K562 (cell line): Measurements from ENCODE around the gene ANKRD7. TPM values are rescaled to one million over a fixed set of nuclear protein-coding genes. Genes with fewer than 3 reads are reported as not detected.

Source experiments
- ARID3A ChIP-seq: IDR thresholded peaks from 2 replicates; pipeline ENCODE4 v1.6.1; 2012; ENCODE audit warnings: low read depth, low read length, improper control_type of control experiment, borderline replicate concordance
- ATF1 ChIP-seq, 2 experiments: fragments of 450-650 bp in 1 of 2; IDR thresholded peaks; 2 replicates each; pipeline ENCODE4 v1.6.1; 2016; ENCODE audit warnings: missing compliant biosample characterization in 1 of 2, missing genetic modification characterization in 1 of 2
- CBX1 ChIP-seq: sonication (generic); IDR thresholded peaks from 2 replicates; pipeline ENCODE4 v1.6.1; 2016; ENCODE audit warnings: antibody characterized with exemption, low read depth, mild to moderate bottlenecking
- CHD1 ChIP-seq: fragments of 200-600 bp; sonication (generic); IDR thresholded peaks from one replicate; pipeline ENCODE4 v1.6.1; 2012; ENCODE audit warnings: mild to moderate bottlenecking, moderate library complexity, low read length, inconsistent platforms
- FOXK1 ChIP-seq: sonication (generic); formaldehyde crosslinking; IDR thresholded peaks from 2 replicates; pipeline ENCODE4 v1.8.0; 2022; ENCODE audit warnings: missing genetic modification reagents, mild to moderate bottlenecking, borderline replicate concordance
- HBP1 ChIP-seq: fragments of 450-650 bp; formaldehyde crosslinking; IDR thresholded peaks from 2 replicates; pipeline ENCODE4 v1.4.0; 2022; ENCODE audit warnings: missing genetic modification characterization
- HMGN3 ChIP-seq: IDR thresholded peaks from 2 replicates; pipeline ENCODE4 v1.6.1; 2011; ENCODE audit warnings: borderline replicate concordance, low read depth, mild to moderate bottlenecking, mixed read lengths, low read length; ENCODE audit not compliant: insufficient read length; ENCODE audit errors: extremely low read depth
- HMGXB4 ChIP-seq: sonication (generic); formaldehyde crosslinking; IDR thresholded peaks from 2 replicates; pipeline ENCODE4 v1.8.1; 2023; ENCODE audit warnings: mild to moderate bottlenecking, missing genetic modification reagents
- RAD21 ChIP-seq, 2 experiments: fragments of 250-450 bp in 1 of 2; fragments of 450-650 bp in 1 of 2; sonication (Bioruptor Pico) in 1 of 2; formaldehyde crosslinking in 1 of 2; IDR thresholded peaks in 1 of 2; conservative IDR thresholded peaks in 1 of 2; 2 replicates each; pipeline versions ENCODE4 v1.4.0 to v1.8.0; 2020 to 2022; ENCODE audit warnings: mild to moderate bottlenecking in 2 of 2, moderate library complexity in 1 of 2
- RBM39 ChIP-seq: fragments of 200-400 bp; formaldehyde crosslinking; optimal IDR thresholded peaks from 2 replicates; pipeline ENCODE3; 2018; ENCODE audit warnings: low read depth, low read length
- RFX7 ChIP-seq: fragments of 250-450 bp; sonication (Bioruptor Pico); IDR thresholded peaks from 2 replicates; pipeline ENCODE4 v1.5.1; 2021; ENCODE audit warnings: mild to moderate bottlenecking
- SP1 ChIP-seq: sonication (generic); formaldehyde crosslinking; IDR thresholded peaks from 2 replicates; pipeline ENCODE4 v1.8.1; 2022; ENCODE audit warnings: mild to moderate bottlenecking, missing genetic modification reagents
- TRIM25 ChIP-seq: fragments of 450-650 bp; IDR thresholded peaks from 2 replicates; pipeline ENCODE4 v1.7.0; 2016; ENCODE audit warnings: borderline replicate concordance
- ZBTB26 ChIP-seq: fragments of 450-650 bp; formaldehyde crosslinking; IDR thresholded peaks from 2 replicates; pipeline ENCODE4 v1.4.0; 2022; ENCODE audit warnings: missing genetic modification characterization
- ZNF639 ChIP-seq, 2 experiments: fragments of 200-800 bp in 1 of 2; sonication (Bioruptor generic) in 1 of 2; sonication (generic) in 1 of 2; formaldehyde crosslinking in 1 of 2; IDR thresholded peaks in 1 of 2; conservative IDR thresholded peaks in 1 of 2; 2 replicates each; pipeline versions ENCODE4 v1.5.0 to v1.6.1; 2016 to 2020; ENCODE audit warnings: missing compliant biosample characterization in 1 of 2, missing genetic modification characterization in 1 of 2, missing genetic modification reagents in 1 of 2
- polyA plus RNA-seq, 8 experiments: library from polyadenylated mRNA; depleted of rRNA in 4 of 8; stranded (reverse) in 5 of 8; unstranded in 3 of 8; fragments of >200 nt; fragmentation: Nextera tagmentation in 2 of 8; fragmentation: Illumina TruSeq in 1 of 8; extraction: Ambion mirVana in 2 of 8; extraction: Trizol in 1 of 8; gene quantifications; 2 replicates each; pipeline versions ENCODE4 v1.2.1 to v1.2.3, GENCODE V29; 2011 to 2014; ENCODE audit warnings: inconsistent platforms in 1 of 8, missing spikeins in 1 of 8
- total RNA-seq, 7 experiments: library from RNA; depleted of rRNA in 6 of 7; stranded (reverse); fragments of >200 nt in 6 of 7; fragmentation: Illumina TruSeq in 2 of 7; extraction: Trizol in 2 of 7; gene quantifications; 2 replicates each; pipeline versions ENCODE4 v1.2.1 to v1.2.3, GENCODE V29; 2011 to 2021; ENCODE audit warnings: low replicate concordance in 1 of 7

Gene ANKRD7
- total and polyA plus RNA-seq, 9 of the 15 experiments (the other 6 are each of a cell fraction or from before 2014, with no cell fraction given), result 0.33 TPM; not detected in 8

GRCh38 chr7:118183786-118184564 is 40.5 kb upstream of the ANKRD7 start, which contains the start of gene LSM8 (continued):
- TF ChIP-seq ZBTB26, result peak; percentile 99
- TF ChIP-seq ARID3A, result no peak
- TF ChIP-seq HMGXB4 (CRISPR knock-in tag), result peak; percentile 59; the same call in 1 of the 2 replicates
- peak; percentile 73 for TF ChIP-seq RBM39
- TF ChIP-seq RFX7 (CRISPR knock-in tag), result peak; percentile 56; the same call in 1 of the 2 replicates
- peak; percentile 82 for TF ChIP-seq HMGN3
- TF ChIP-seq ZNF639 (CRISPR knock-in tag; conservative IDR thresholded peaks at IDR 0.05 in 1 of 2, IDR thresholded peaks at IDR 0.05 in 1 of 2), result peak in 1 of 2 experiments; percentile 29; a peak in 1 of 4 replicates
- peak; percentile 66; the same call in 1 of the 2 replicates for TF ChIP-seq FOXK1
- peak; percentile 95 for TF ChIP-seq HBP1
- peak; percentile 97 for TF ChIP-seq TRIM25
- TF ChIP-seq CHD1, result peak; percentile 29
- TF ChIP-seq ATF1 (CRISPR knock-in tag; IDR thresholded peaks at IDR 0.05), result no peak
- peak; percentile 92 for TF ChIP-seq ATF1 (tag; IDR thresholded peaks at IDR 0.05)
- peak; percentile 95 for TF ChIP-seq CBX1
- TF ChIP-seq SP1, result peak; percentile 64; the same call in 1 of the 2 replicates
- TF ChIP-seq RAD21 (CRISPR knock-in tag; conservative IDR thresholded peaks at IDR 0.05 in 1 of 2, IDR thresholded peaks at IDR 0.05 in 1 of 2), result no peak
